A549 treated with CORT108297 at 1 μM for 4 hours (cell line): ENCODE results near the gene CCDC77. TPM values are rescaled to one million over a fixed set of nuclear protein-coding genes. Genes with fewer than 3 reads are reported as not detected.

Experiments
- total RNA-seq: library from RNA; stranded (reverse); fragments of 200-300 nt; extraction: Qiagen RNA extraction; gene quantifications from 5 replicates; pipeline ENCODE4 v1.2.3, GENCODE V29; 2022

Gene CCDC77
- 11.2 to 15.0 TPM (median 12.6 TPM) in 5 replicates for total RNA-seq

GRCh38 chr12:401235-402028, at the start of gene CCDC77:
CCDC77 (plus strand) TSS chr12:401644; CDS start chr12:409384, 7,740 bp downstream.

GRCh38 chr12:389142-390096, 12.0 kb upstream of the CCDC77 start, which contains the start of gene KDM5A:
KDM5A (minus strand) TSS chr12:389320; CDS start chr12:389091, 229 bp downstream.

GRCh38 chr12:459430-460258, 58.2 kb downstream of the CCDC77 start, which contains the start of gene B4GALNT3:
B4GALNT3 (plus strand) TSS chr12:459939; CDS start chr12:460377, 438 bp downstream.

Other genes with a start within 250 kb of the CCDC77 start
- 0.51 to 1.1 TPM (median 0.69 TPM) in 5 replicates for gene SLC6A12, start 187.5 kb upstream of the CCDC77 start, total RNA-seq
- gene SLC6A13, start 138.8 kb upstream of the CCDC77 start, total RNA-seq, result 0.17 to 0.36 TPM (median 0.33 TPM) in 5 replicates
- 15.0 to 23.7 TPM (median 20.5 TPM) in 5 replicates for gene KDM5A, start 12.3 kb upstream of the CCDC77 start, total RNA-seq
- 0.43 to 0.81 TPM (median 0.59 TPM) in 5 replicates for gene B4GALNT3, start 58.3 kb downstream of the CCDC77 start, total RNA-seq